GM12872 (cell line): ENCODE measurements around the gene NLE1.

ENCODE experiments used
- CTCF ChIP-seq: IDR thresholded peaks from 3 replicates; pipeline ENCODE4 v1.5.1; 2011; ENCODE audit warnings: low read depth, mild to moderate bottlenecking, low read length, moderate library complexity; ENCODE audit not compliant: insufficient read depth

Gene NLE1

GRCh38 chr17:35183332-35183731 lies 41.2 kb upstream of the NLE1 start:
- TF ChIP-seq CTCF = no peak

DNA sequence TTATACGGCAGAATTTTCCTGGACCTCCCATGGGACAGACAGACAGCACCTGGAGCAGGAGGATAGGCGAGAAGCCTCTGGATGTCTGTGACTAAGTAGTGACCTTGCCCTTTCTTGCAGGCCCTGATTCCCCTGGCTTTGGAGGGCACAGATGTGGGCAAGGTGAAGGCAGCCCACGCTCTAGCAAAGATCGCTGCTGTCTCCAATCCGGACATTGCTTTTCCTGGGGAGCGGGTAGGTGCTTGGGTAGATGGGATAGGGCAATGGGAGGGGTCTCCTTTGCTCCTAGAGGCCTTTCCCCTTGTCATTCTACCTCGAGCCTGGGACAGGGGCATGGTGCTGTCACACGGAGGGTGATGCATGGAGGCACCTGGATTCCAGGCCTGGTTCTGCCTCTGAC lies 34.8 kb upstream of the NLE1 start:
- TF ChIP-seq CTCF = no peak

GRCh38 chr17:35175638-35176415 lies 33.7 kb upstream of the NLE1 start:
- no peak for TF ChIP-seq CTCF

GRCh38 chr17:35174835-35175334 lies 32.8 kb upstream of the NLE1 start:
- TF ChIP-seq CTCF = no peak

GRCh38 chr17:35171834-35172233 lies 29.7 kb upstream of the NLE1 start:
- no peak for TF ChIP-seq CTCF

- TF ChIP-seq CTCF = 0 out of 3 replicates have a peak, but pooled peaks have one; percentile 10
Measured at GRCh38 chr17:35170968-35171771, 29.1 kb upstream of the NLE1 start.

DNA sequence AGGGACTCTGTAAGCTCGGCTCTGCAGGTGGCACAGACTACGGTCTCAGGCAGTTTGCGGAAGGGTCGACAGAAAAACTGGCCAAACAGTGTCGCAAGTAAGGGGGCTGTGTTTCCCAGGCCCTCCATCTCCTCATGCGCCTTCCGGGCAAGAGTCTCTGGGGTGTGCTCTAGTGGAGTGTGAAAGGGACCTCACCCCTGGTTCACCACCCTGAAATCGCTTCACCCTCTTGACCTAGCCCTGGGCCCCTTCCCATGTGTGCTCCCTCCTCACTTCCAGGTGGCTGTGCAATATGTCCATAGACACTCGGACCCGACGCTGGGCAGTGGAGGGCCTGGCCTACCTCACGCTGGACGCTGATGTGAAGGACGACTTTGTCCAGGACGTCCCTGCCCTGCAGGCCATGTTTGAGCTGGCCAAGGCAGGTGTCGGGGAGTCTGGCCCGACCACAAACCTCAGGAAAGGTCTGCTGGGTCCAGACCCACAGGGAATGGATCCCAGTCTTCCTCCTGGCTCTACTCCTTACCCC lies 27.8 kb upstream of the NLE1 start:
- TF ChIP-seq CTCF = no peak
